GM06990 (cell line): ENCODE measurements around the gene AHNAK2.

Source experiments
- DNase-seq: peaks from one replicate; pipeline ENCODE4 v3.0.0-alpha.2; 2011; ENCODE audit not compliant: insufficient read length; ENCODE audit errors: extremely low read depth
- H3K27me3 ChIP-seq: replicated peaks from 2 replicates; pipeline ENCODE4 v1.6.0; 2011; ENCODE audit warnings: low read length; ENCODE audit not compliant: control insufficient read depth, insufficient read depth
- H3K36me3 ChIP-seq: 2 replicates; pipeline ENCODE4 v1.5.1; 2011; ENCODE audit warnings: low read length; ENCODE audit not compliant: control insufficient read depth, insufficient read depth
- H3K4me3 ChIP-seq: replicated peaks from 2 replicates; pipeline ENCODE4 v1.5.1; 2011; ENCODE audit warnings: low read depth, mild to moderate bottlenecking, control low read depth, low read length
- TF ChIP-seq, protein P1 (sequence below): IDR thresholded peaks from 2 replicates; pipeline ENCODE4 v1.5.1; 2011; ENCODE audit warnings: low read length, control low read depth, mild to moderate bottlenecking, inconsistent platforms; ENCODE audit not compliant: insufficient read depth, poor library complexity, severe bottlenecking

AHNAK2 gene

DNA sequence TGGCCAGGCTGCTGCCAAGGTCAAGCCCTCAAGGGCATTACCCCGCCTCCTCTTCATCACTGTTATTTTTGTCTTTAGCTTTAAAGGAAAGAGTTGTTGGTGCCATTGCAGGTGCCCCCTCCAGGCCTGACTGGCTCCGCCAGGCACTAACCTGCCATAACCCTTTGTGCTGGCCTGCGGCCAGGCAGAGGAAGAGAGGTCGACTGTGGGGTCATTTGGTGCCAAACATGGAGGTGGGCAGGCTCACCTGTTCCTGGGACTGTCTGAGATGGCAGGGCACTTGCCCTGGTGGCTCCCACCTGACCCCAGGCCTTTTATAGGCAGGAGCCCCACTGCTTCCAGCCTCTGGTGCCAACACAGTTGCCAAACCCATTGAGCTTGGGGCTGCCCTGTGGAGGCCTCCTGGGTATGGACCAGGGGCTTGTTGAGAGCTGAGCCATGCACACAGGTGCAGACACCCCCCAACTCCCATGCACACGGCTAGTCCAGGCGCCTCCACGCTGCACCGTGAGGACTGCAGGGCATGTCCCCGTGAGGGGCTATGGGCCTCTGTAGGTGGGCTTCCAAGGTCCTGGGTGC is 82.9 kb downstream of the AHNAK2 start:
- no peak for DNase-seq
- Histone ChIP-seq H3K36me3 (no peaks in the 10 kb centered on the region), H3K4me3 (no peak overlapping the region), H3K27me3 (no peaks in the 10 kb centered on the region; the same call in 1 of the 2 replicates)
- TF ChIP-seq, protein P1, sequence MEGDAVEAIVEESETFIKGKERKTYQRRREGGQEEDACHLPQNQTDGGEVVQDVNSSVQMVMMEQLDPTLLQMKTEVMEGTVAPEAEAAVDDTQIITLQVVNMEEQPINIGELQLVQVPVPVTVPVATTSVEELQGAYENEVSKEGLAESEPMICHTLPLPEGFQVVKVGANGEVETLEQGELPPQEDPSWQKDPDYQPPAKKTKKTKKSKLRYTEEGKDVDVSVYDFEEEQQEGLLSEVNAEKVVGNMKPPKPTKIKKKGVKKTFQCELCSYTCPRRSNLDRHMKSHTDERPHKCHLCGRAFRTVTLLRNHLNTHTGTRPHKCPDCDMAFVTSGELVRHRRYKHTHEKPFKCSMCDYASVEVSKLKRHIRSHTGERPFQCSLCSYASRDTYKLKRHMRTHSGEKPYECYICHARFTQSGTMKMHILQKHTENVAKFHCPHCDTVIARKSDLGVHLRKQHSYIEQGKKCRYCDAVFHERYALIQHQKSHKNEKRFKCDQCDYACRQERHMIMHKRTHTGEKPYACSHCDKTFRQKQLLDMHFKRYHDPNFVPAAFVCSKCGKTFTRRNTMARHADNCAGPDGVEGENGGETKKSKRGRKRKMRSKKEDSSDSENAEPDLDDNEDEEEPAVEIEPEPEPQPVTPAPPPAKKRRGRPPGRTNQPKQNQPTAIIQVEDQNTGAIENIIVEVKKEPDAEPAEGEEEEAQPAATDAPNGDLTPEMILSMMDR = no peak

DNA sequence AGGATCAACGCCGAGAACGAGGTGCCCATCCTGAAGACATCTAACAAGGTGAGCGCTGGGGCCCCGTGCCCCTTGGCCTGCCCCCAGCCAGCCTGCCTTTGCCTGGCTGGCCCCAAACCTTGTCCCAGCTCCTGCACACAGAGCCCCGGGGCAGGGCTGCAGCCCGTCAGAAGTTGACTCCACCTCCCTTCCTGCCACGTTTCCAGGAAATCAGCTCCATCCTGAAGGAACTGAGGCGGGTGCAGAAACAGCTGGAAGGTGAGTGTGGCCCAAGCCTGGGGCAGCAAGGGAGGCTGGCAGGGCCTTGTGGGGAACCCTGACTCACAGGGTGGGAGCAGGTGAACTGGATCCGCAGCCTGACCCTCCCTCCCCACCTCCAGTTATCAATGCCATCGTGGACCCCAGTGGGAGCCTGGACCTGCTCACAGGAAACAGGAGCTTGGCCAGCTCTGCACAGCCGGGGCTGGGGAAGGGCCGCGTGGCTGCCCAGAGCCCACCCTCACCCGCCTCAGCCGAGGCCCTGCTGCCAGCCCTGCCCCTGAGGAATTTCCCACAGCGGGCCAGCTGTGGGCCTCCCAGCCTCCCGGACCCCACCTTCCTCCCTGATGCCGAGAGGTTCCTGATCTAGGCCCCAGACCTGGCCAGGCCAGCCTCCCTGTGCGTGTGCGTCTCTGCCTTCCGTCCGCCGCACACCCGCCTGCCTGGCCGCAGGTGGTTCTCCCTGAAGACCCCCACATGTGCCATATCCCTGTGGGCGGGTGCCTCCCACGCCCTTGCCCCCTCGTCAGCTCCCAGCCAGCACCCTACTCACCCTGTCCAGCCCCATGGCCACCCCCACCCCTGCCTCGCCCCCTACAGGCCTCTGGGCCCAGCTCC is 83.6 kb downstream of the AHNAK2 start:
- Histone ChIP-seq H3K4me3 (no peak overlapping the region), H3K36me3 (no peaks in the 10 kb centered on the region), H3K27me3 (no peaks in the 10 kb centered on the region; the same call in 1 of the 2 replicates)
- DNase-seq = peak; percentile 7
- TF ChIP-seq, protein P1 = no peak

DNA sequence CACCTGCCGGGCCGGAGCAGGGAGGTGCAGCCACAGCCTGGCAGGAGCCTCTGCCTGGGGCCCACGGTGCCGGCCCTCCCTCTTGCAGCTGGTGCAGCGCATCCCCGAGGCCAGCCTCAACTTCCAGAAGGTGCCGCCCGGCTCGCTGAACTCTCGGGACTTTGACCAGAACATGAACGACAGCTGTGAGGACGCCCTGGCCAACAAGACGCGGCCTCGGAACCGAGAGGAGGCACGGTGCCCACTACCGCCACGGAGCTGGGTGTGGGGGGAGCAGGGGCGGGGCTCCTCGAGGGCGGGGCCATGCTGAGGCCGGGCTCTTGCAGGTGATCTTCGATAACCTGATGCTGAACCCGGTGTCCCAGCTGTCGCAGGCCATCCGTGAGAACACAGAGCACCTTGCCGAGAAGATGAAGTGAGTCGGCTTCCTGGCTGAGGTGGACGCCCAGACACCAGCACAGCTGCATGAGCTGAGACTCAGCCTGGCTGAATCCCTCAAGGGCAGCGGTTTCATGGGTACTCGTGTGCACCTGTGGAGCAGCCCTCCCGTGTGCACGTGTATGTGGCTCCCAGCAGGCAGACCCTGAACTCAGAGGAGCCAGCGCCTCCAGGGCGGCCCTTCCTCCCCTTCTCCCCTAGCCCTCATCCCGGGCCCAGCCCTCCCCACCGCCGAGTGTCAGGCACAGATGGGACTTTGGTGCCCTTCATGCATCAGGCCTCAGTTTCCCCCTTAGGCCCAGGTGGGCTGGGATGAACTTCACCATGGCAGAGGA is 84.6 kb downstream of the AHNAK2 start:
- TF ChIP-seq, protein P1 = no peak
- DNase-seq = peak; percentile 11
- Histone ChIP-seq H3K4me3 (no peak overlapping the region), H3K36me3 (no peaks in the 10 kb centered on the region), H3K27me3 (no peaks in the 10 kb centered on the region; the same call in 1 of the 2 replicates)

DNA sequence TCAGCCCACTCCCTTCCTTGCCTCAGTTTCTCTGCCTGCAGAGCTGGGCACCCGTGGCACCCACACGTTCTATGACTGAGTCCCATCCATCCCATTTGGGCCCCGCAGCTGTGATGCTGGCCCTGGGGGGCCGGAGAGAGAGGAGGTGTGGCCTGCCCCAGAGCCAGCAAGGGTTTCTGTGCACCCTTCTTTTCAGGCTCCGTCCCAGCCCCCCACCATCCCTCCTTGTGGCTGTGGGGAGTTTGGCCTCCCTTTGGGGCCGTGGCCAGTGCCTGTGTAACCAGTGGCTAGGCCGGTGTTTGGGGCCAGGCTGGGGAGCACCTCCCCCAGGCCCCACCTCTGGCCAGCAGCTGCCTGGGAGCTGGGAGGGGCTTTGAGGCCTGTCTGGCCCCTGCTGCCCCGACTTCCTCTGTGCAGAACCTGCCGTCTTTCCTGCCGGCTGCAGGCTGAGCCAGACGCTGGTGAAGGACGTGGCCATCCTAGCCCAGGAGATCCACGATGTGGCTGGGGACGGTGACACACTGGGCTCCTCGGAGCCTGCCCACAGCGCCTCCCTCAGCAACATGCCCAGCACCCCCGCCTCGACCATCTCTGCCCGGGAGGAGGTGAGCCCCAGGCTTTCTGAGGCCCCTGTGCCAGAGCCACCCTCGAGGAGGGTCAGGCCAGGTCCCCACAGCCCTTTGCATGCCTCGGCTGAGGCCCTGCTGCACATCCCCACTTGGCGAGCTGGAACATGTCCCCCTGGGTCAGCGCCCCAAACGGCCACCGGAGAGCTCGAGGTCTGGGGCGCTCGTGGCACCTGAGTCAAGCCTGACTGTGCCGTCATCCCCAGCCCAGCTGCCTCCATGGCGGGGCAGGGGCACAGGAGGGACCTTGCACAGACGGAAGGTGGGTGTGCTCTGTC is 85.4 kb downstream of the AHNAK2 start:
- TF ChIP-seq, protein P1 = no peak
- H3K27me3 ChIP-seq = no peaks in the 10 kb centered on the region; the same call in 1 of the 2 replicates
- H3K36me3 ChIP-seq = no peaks in the 10 kb centered on the region
- H3K4me3 ChIP-seq = no peak overlapping the region
- DNase-seq = peak; percentile 11
